Ectodermal cell (in vitro differentiated cells): ENCODE results near the gene CIZ1.
"Not testable (repeated sequence)": the region's sequence is repeated elsewhere in the genome, so short reads cannot be mapped to it uniquely, and the experiment has no call there.

ENCODE experiments used
- H3K27ac ChIP-seq: 2 replicates; pipeline ENCODE4 v1.7.0; 2013; ENCODE audit warnings: mild to moderate bottlenecking, low read depth, low read length; ENCODE audit not compliant: insufficient read depth, poor library complexity, severe bottlenecking
- H3K27me3 ChIP-seq: 2 replicates; pipeline ENCODE4 v1.7.0; 2013; ENCODE audit warnings: mild to moderate bottlenecking, low read length; ENCODE audit not compliant: insufficient read depth, control insufficient read depth, poor library complexity, severe bottlenecking
- H3K36me3 ChIP-seq: one replicate; pipeline ENCODE4 v1.7.0; 2013; ENCODE audit warnings: low read length; ENCODE audit not compliant: control insufficient read depth, insufficient read depth
- H3K4me1 ChIP-seq: one replicate; pipeline ENCODE4 v1.7.0; 2013; ENCODE audit warnings: low read length; ENCODE audit not compliant: control insufficient read depth, insufficient read depth
- H3K4me3 ChIP-seq: 2 replicates; pipeline ENCODE4 v1.7.0; 2013; ENCODE audit warnings: low read depth, low read length, control low read depth; ENCODE audit not compliant: insufficient read depth
- H3K9me3 ChIP-seq: 2 replicates; pipeline ENCODE4 v1.7.0; 2013; ENCODE audit warnings: mild to moderate bottlenecking, low read length, moderate library complexity; ENCODE audit not compliant: control insufficient read depth
- WGBS, 2 experiments: methylation state at CpG; one replicate each; pipeline ENCODE4 v1.1.7; 2013; ENCODE audit warnings: missing lambda C conversion rate in 2 of 2; 5-methylcytosine and 5-hydroxymethylcytosine counted together

Gene CIZ1

DNA sequence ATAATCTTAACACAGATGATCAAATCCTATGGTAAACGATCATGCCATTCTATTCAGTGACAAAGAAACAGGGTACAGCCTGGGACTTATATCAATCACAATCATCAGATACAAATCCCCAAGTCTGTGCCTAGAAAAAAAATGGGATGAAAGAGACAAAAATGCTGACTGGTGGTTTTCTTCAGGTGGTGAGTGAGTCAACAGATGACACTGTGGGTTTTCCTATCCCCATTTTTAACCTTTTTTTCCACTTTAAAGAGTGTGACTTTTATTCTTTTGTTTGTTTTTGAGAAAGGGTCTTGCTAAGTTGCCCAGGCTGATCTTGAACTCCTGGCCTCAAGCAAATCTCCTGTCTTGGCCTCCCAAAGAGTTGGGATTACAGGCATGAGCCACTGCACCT lies 3.2 kb downstream of the CIZ1 start:
- Histone ChIP-seq H3K9me3 (no peaks in the 10 kb centered on the region), H3K27ac (no peak overlapping the region), H3K36me3 (peaks cover 17% of the 10 kb centered on the region), H3K4me1 (peaks cover 7% of the 10 kb centered on the region), H3K27me3 (no peaks in the 10 kb centered on the region), H3K4me3 (no peak overlapping the region)
- 90 to 100% methylated on average over 1 of the region's 1 CpG for WGBS, 2 experiments

GRCh38 chr9:128187361-128187760 lies 4.0 kb downstream of the CIZ1 start:
- Histone ChIP-seq H3K9me3 (no peaks in the 10 kb centered on the region), H3K36me3 (peaks cover 17% of the 10 kb centered on the region), H3K4me3 (no peak overlapping the region), H3K4me1 (peaks cover 7% of the 10 kb centered on the region), H3K27ac (no peak overlapping the region), H3K27me3 (no peaks in the 10 kb centered on the region)
- 92% methylated on average over 2 of the region's 2 CpGs for WGBS, 2 experiments

DNA sequence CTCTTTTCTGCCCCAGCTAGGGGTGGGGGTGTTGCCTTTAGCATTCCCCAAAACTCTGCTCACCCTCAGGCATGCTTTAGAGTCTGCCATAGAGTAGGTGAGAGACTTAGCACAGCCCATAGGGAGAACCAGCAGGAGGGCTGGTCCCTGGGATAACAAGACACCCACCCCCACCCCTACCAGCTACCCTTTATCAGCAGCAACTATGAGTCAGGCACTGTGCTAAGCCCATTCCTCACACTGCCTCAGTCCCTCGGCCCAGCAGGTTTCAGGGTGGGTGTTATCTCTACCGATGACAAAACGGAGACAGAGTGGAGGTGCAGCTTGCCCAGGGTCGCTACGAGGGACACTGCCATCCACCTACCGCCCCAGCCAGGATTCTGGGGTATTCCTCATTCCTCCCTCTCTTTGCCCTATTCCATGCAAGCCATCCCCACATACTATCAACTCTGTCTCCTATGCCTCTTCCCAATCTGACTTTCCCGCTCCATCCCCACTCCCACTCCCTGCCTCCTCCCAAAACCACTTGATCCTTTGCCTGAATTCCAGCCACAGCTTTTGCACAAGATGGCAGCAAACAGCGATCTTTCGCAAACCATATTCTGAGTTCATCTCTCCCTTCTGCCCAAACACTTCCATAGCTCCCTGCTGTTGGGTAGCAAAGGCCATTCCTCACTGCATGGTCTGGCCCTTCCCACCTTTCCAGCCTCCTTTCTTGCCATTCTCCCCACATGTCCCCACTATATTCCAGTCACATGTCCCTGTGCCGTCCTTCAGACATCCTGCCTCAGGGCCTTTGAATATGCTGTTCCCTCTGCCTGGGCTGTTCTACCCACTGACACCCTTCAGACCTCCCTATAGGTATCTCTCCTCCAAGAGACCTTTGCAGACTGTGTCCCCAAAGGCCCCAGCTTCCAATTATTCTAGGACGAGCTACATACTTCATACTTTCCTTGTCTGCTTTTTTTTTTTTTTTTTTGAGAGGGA lies 5.1 kb downstream of the CIZ1 start:
- H3K36me3 ChIP-seq = peaks cover 17% of the 10 kb centered on the region
- no peak overlapping the region for H3K27ac ChIP-seq
- no peaks in the 10 kb centered on the region for H3K27me3 ChIP-seq
- H3K4me3 ChIP-seq = no peak overlapping the region
- WGBS, 2 experiments = 94% methylated on average over 11 of the region's 11 CpGs
- no peaks in the 10 kb centered on the region for H3K9me3 ChIP-seq
- peaks cover 7% of the 10 kb centered on the region for H3K4me1 ChIP-seq

DNA sequence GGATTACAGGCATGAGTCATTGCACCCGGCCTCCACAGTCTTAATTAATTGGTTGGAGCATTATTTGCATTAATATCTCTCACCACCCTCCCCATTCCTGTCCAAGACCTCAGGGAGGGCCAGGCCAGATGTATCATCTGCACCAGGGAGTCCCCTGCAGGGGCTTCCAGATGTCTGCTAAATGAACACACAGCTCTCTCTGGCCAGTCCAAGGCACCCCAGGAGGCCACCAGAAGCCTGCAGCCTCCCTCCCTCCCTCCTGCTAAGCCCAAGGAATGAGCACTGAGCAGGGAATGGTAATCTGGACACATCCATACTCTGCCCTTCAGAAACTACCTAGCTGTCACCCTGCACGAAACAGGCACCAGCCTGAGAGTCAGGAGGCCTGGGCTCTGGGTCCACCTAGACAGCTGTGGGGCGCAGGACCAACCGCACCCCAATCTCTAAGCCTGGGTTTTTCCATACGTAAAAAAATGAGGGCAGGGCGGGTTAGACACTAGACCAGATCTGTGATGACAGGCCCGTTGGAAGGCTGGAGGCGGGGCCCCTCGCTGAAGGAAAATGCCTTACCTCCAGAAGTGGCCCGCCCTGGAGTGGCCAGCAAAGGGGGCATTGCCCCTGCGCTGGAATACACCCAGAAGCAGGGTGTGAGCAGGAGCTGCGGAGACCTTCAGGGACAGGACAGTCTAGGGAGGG lies 8.3 kb downstream of the CIZ1 start:
- Histone ChIP-seq H3K9me3 (no peaks in the 10 kb centered on the region), H3K27ac (no peak overlapping the region), H3K4me3 (no peak overlapping the region), H3K36me3 (peaks cover 33% of the 10 kb centered on the region), H3K27me3 (no peaks in the 10 kb centered on the region), H3K4me1 (no peaks in the 10 kb centered on the region)
- WGBS, 2 experiments = 93 to 96% methylated on average over 12 of the region's 12 CpGs

- H3K9me3 ChIP-seq, H3K4me1 ChIP-seq, H3K4me3 ChIP-seq, H3K27ac ChIP-seq, H3K27me3 ChIP-seq: not testable (repeated sequence)
- WGBS, 2 experiments = 17 to 20% methylated on average over 12 of the region's 12 CpGs
- H3K36me3 ChIP-seq = peaks cover 36% of the 10 kb centered on the region
These were observed 9.9 kb downstream of the CIZ1 start for GRCh38 chr9:128181480-128181879.

DNA sequence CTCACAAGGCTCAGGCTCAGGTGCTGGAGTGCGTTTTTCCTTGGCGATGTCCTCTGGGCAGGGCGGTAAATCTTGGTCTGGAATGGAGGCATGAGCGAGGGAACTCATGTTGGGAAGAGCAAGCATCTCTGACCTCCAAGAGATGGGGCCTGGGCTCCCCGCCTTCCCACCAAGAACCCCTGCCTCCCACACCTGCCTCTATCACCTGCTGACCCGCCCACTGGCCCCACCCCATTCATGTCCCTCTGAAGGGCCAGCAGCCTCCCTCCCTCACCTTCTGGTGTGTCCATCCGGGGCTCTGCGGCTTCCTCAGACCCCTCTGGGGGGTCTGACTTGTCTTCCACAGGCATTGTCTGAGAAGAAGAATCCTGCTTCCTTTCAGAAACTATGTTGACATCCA lies 10.9 kb downstream of the CIZ1 start:
- H3K4me1 ChIP-seq = no peaks in the 10 kb centered on the region
- WGBS, 2 experiments = 95 to 98% methylated on average over 8 of the region's 8 CpGs
- no peak overlapping the region for H3K27ac ChIP-seq
- no peaks in the 10 kb centered on the region for H3K27me3 ChIP-seq
- no peaks in the 10 kb centered on the region for H3K9me3 ChIP-seq
- peaks cover 47% of the 10 kb centered on the region for H3K36me3 ChIP-seq
- no peak overlapping the region for H3K4me3 ChIP-seq

DNA sequence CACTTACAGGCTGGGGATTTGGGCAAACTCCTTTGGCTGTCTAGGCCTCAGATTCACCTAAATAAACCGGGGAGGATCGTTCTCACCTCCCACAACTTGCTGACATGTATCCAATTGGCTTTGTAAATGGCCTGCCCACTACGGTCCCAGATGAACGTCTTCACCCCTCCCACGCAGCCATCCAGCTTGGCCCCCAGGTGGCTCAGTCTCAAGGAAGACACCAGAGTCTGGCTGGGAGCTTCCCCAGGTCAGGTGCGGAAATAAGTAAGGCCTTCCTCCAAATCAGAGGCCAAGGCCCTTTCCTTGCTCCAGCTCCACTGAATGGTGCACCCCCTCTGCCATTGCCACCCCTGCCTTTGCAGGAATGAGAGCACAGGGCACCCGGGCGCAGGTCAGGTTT lies 11.4 kb downstream of the CIZ1 start:
- Histone ChIP-seq H3K27ac (no peak overlapping the region), H3K4me3 (no peak overlapping the region), H3K27me3 (no peaks in the 10 kb centered on the region), H3K9me3 (no peaks in the 10 kb centered on the region), H3K36me3 (peaks cover 51% of the 10 kb centered on the region), H3K4me1 (no peaks in the 10 kb centered on the region)
- WGBS, 2 experiments = 95 to 96% methylated on average over 8 of the region's 8 CpGs

- no peaks in the 10 kb centered on the region for H3K4me1 ChIP-seq
- no peak overlapping the region for H3K27ac ChIP-seq
- peaks cover 51% of the 10 kb centered on the region for H3K36me3 ChIP-seq
- 96 to 97% methylated on average over 11 of the region's 11 CpGs for WGBS, 2 experiments
- no peaks in the 10 kb centered on the region for H3K9me3 ChIP-seq
- no peaks in the 10 kb centered on the region for H3K27me3 ChIP-seq
- H3K4me3 ChIP-seq = no peak overlapping the region
These were observed 12.5 kb downstream of the CIZ1 start for GRCh38 chr9:128178806-128179431.

DNA sequence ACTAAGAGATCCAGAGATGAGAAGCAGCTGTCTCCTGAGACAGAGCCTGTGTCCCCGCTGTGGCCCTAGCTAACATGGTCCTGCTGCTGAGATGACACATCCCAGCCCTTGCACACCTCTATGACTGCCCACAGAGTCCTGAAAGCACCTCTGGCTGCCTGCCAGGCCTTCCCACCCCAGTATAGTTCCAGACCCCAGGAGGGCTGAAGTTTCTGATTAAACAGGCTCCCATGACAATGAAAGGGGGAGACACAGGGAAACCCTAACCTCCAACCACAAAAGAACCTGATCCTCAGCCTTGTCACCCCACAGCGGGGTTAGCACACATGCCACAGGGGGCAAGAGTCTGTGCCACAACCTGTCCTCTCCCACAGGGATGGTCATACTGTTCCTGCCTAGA lies 15.6 kb downstream of the CIZ1 start:
- Histone ChIP-seq H3K4me3 (no peak overlapping the region), H3K27ac (no peak overlapping the region), H3K4me1 (no peaks in the 10 kb centered on the region), H3K27me3 (no peaks in the 10 kb centered on the region), H3K9me3 (no peaks in the 10 kb centered on the region), H3K36me3 (peaks cover 52% of the 10 kb centered on the region)
- 89 to 93% methylated on average over 2 of the region's 2 CpGs for WGBS, 2 experiments

GRCh38 chr9:128175102-128175563 lies 16.2 kb downstream of the CIZ1 start:
- Histone ChIP-seq H3K4me3 (no peak overlapping the region), H3K9me3 (no peaks in the 10 kb centered on the region), H3K36me3 (peaks cover 46% of the 10 kb centered on the region), H3K27me3 (no peaks in the 10 kb centered on the region), H3K4me1 (no peaks in the 10 kb centered on the region), H3K27ac (no peak overlapping the region)
- WGBS, 2 experiments = 84% methylated on average over 8 of the region's 8 CpGs
